Endothelial cell of umbilical vein (primary cell): ENCODE results near the gene CD82. TPM values are rescaled to one million over a fixed set of nuclear protein-coding genes. Genes with fewer than 3 reads are reported as not detected.

ENCODE experiments used
- BruUV-seq: library from RNA; stranded (reverse); fragments of 400-500 nt; replicated peaks from 2 replicates; lab custom pipeline; 2021; lab: Mats Ljungman, UMichigan
- CTCF ChIA-PET: fragments of 300-600, 350-600 bp; sonication (Branson Sonifier 250); formaldehyde crosslinking; loops from one replicate; lab custom pipeline; 2021; ENCODE audit warnings: antibody characterized with exemption, inconsistent platforms; lab: Charles Lee
- POLR2A ChIA-PET: fragments of 300-600, 350-600 bp; sonication (Branson Sonifier 250); formaldehyde crosslinking; loops from one replicate; lab custom pipeline; 2021; ENCODE audit warnings: antibody characterized with exemption, inconsistent platforms; lab: Charles Lee
- DNase-seq: peaks from one replicate; pipeline ENCODE4 v3.0.0-alpha.2; 2011; ENCODE audit warnings: low read depth, low spot score
- FAIRE-seq: peaks from 2 replicates; lab custom pipeline; 2011; peaks lifted over from hg19 to GRCh38; lab: Jason Lieb, UNC
- H2AFZ ChIP-seq: 2 replicates; pipeline ENCODE4 v1.6.0; 2012; ENCODE audit warnings: low read depth, low read length, control low read depth, inconsistent platforms
- H3K27ac ChIP-seq: 2 replicates; pipeline ENCODE4 v1.5.1; 2011; ENCODE audit warnings: low read depth, mild to moderate bottlenecking, control low read depth, low read length, moderate library complexity; ENCODE audit not compliant: insufficient read depth
- H3K27me3 ChIP-seq, 2 experiments: 2 replicates each; pipeline versions ENCODE4 v1.6.0 to v1.6.1; 2011; ENCODE audit warnings: low read length in 2 of 2, mixed read lengths in 1 of 2; ENCODE audit not compliant: control insufficient read depth in 2 of 2, insufficient read depth in 2 of 2
- H3K36me3 ChIP-seq, 2 experiments: 2 replicates in 1 of 2; 3 replicates in 1 of 2; pipeline ENCODE4 v1.5.1; 2011; ENCODE audit warnings: low read length in 2 of 2, mild to moderate bottlenecking in 1 of 2, moderate library complexity in 1 of 2; ENCODE audit not compliant: control insufficient read depth in 2 of 2, insufficient read depth in 2 of 2; ENCODE audit errors: extremely low read depth in 1 of 2
- H3K4me1 ChIP-seq: 3 replicates; pipeline ENCODE4 v1.5.1; 2011; ENCODE audit warnings: mild to moderate bottlenecking, low read length; ENCODE audit not compliant: control insufficient read depth, insufficient read depth; ENCODE audit errors: extremely low read depth
- H3K4me2 ChIP-seq: 2 replicates; pipeline ENCODE4 v1.6.1; 2011; ENCODE audit warnings: low read length, control low read depth, mixed read lengths; ENCODE audit not compliant: insufficient read depth
- H3K4me3 ChIP-seq, 3 experiments: fragments of 200-600 bp in 1 of 3; sonication (generic), shearing (Covaris generic) in 1 of 3; replicated peaks in 1 of 3; 2 replicates each; pipeline ENCODE4 v1.5.1; 2011 to 2016; ENCODE audit warnings: control low read depth in 3 of 3, low read length in 3 of 3, mild to moderate bottlenecking in 2 of 3, inconsistent platforms in 1 of 3, low read depth in 1 of 3, moderate library complexity in 1 of 3; ENCODE audit not compliant: insufficient read depth in 1 of 3
- H3K79me2 ChIP-seq: 2 replicates; pipeline ENCODE4 v1.6.0; 2012; ENCODE audit warnings: low read length, inconsistent platforms; ENCODE audit not compliant: control insufficient read depth, insufficient read depth
- H3K9ac ChIP-seq: replicated peaks from 2 replicates; pipeline ENCODE3; 2011; ENCODE audit warnings: low read length, control low read depth; ENCODE audit not compliant: insufficient read depth; ENCODE audit errors: extremely low read depth
- H3K9me1 ChIP-seq: replicated peaks from 3 replicates; pipeline ENCODE4 v1.6.0; 2011; ENCODE audit warnings: mild to moderate bottlenecking, low read length; ENCODE audit not compliant: control insufficient read depth, insufficient read depth; ENCODE audit errors: extremely low read depth
- H3K9me3 ChIP-seq: replicated peaks from 2 replicates; pipeline ENCODE4 v1.5.1; 2012; ENCODE audit warnings: low read length, inconsistent platforms; ENCODE audit not compliant: control insufficient read depth, insufficient read depth
- H4K20me1 ChIP-seq: replicated peaks from 2 replicates; pipeline ENCODE3; 2011; ENCODE audit warnings: mild to moderate bottlenecking, low read length; ENCODE audit not compliant: control insufficient read depth, insufficient read depth; ENCODE audit errors: extremely low read depth
- CTCF ChIP-seq, 2 donors: IDR thresholded peaks; 1 replicate in 1 of 2; 2 replicates in 1 of 2; pipeline ENCODE4 v1.5.1; 2011; ENCODE audit warnings: low read length in 2 of 2, mild to moderate bottlenecking in 2 of 2, moderate library complexity in 2 of 2, control low read depth in 1 of 2, inconsistent platforms in 1 of 2, low read depth in 1 of 2; ENCODE audit not compliant: insufficient read depth in 1 of 2; ENCODE audit errors: extremely low read depth in 1 of 2
- EZH2 ChIP-seq: IDR thresholded peaks from 2 replicates; pipeline ENCODE4 v1.6.1; 2012; ENCODE audit warnings: borderline replicate concordance, low read depth, mild to moderate bottlenecking, moderate library complexity, low read length, inconsistent platforms; ENCODE audit not compliant: severe bottlenecking
- FOS ChIP-seq: IDR thresholded peaks from 2 replicates; pipeline ENCODE4 v1.6.1; 2011; ENCODE audit warnings: mild to moderate bottlenecking, low read length, moderate library complexity, borderline replicate concordance; ENCODE audit not compliant: insufficient read depth
- GATA2 ChIP-seq: IDR thresholded peaks from 2 replicates; pipeline ENCODE4 v1.7.0; 2011; ENCODE audit warnings: low read depth, mild to moderate bottlenecking, moderate library complexity, mixed read lengths, low read length; ENCODE audit not compliant: insufficient read length, insufficient read depth
- JUN ChIP-seq: IDR thresholded peaks from 2 replicates; pipeline ENCODE4 v1.6.1; 2011; ENCODE audit warnings: borderline replicate concordance, low read depth; ENCODE audit not compliant: insufficient read length, insufficient read depth
- MAX ChIP-seq: IDR thresholded peaks from 2 replicates; pipeline ENCODE4 v1.6.1; 2011; ENCODE audit not compliant: insufficient read depth, insufficient read length
- MYC ChIP-seq: IDR thresholded peaks from one replicate; pipeline ENCODE4 v1.6.1; 2011; ENCODE audit warnings: mild to moderate bottlenecking, low read depth, low read length
- POLR2A ChIP-seq: IDR thresholded peaks from 2 replicates; pipeline ENCODE4 v1.6.1; 2012; ENCODE audit warnings: low read depth, mild to moderate bottlenecking, control low read depth, low read length
- POLR2AphosphoS5 ChIP-seq: IDR thresholded peaks from 2 replicates; pipeline ENCODE4 v1.6.1; 2012; ENCODE audit warnings: low read depth, mild to moderate bottlenecking, control low read depth, low read length, moderate library complexity; ENCODE audit not compliant: insufficient read depth
- dilution Hi-C: fragments of 300-500 bp; cut with MboI; formaldehyde crosslinking; loops from one replicate; pipeline ENCODE4 v1.15.0; 2019; ENCODE audit warnings: low sequenced_read_pairs; ENCODE audit not compliant: extremely low pct_ligation_motif_present
- intact Hi-C: fragments of 100-400 bp; cut with micrococcal nuclease; formaldehyde crosslinking; loops from one replicate; pipeline ENCODE4 v1.10.0; 2022
- polyA plus RNA-seq, 4 experiments: library from polyadenylated mRNA; depleted of rRNA in 3 of 4; stranded (reverse) in 3 of 4; unstranded in 1 of 4; fragments of >200 nt; gene quantifications; 2 replicates each; pipeline versions ENCODE4 v1.2.1 to v1.2.3, GENCODE V29; 2011 to 2012; ENCODE audit warnings: missing spikeins in 1 of 4
- total RNA-seq: library from RNA; stranded (reverse); gene quantifications from 2 replicates; pipeline ENCODE4 v1.2.3, GENCODE V29; 2021

CD82 gene
- total and polyA plus RNA-seq, 2 donors (not counting 3 experiments of a cell fraction or from before 2014, with no cell fraction given): 17.9 to 25.2 TPM

GRCh38 chr11:44528103-44528502 lies 37.4 kb upstream of the CD82 start:
- Histone ChIP-seq H3K9ac (no peak overlapping the region), H3K9me1 (no peaks in the 10 kb centered on the region), H2AFZ (no peak overlapping the region), H3K9me3 (no peaks in the 10 kb centered on the region), H3K36me3 (no peaks in the 10 kb centered on the region), H3K4me3 (no peak overlapping the region), H3K79me2 (no peaks in the 10 kb centered on the region), H3K27me3 (peaks cover 0 to 2% of the 10 kb centered on the region in 2 experiments), H4K20me1 (no peaks in the 10 kb centered on the region), H3K27ac (no peak overlapping the region), H3K4me1 (no peaks in the 10 kb centered on the region), H3K4me2 (no peak overlapping the region)
- POLR2A ChIA-PET: interaction anchor here (0.7 kb wide), 1 partner anchor 589 kb away, joined by 3 read pairs; no protein-coding TSS in a partner anchor
- BruUV-seq: no TSS peak
- intact Hi-C loops: no loop called here
- FAIRE-seq: no peak
- dilution Hi-C loops: no loop called here
- CTCF ChIA-PET: interaction anchor here (2.3 kb wide), 1 partner anchor 395 kb away, joined by 7 read pairs; no protein-coding TSS in a partner anchor
- TF ChIP-seq MYC (no peak), FOS (no peak), CTCF (IDR thresholded peaks at IDR 0.05; ENCODE audit: extremely low read depth in 1 of 2, insufficient read depth in 1 of 2, low read depth in 1 of 2, low read length in 2 of 2) (no peak), JUN (no peak), POLR2AphosphoS5 (no peak), MAX (no peak), EZH2 (no peak), POLR2A (no peak), GATA2 (no peak)
- DNase-seq: no peak
